GM19035 (cell line): Measurements from ENCODE around the gene TBXAS1.

Experiments
- ATAC-seq: cut with Tn5 transposase; IDR thresholded peaks from one replicate; pipeline ENCODE4 v1.9.1; 2021; ENCODE audit not compliant: unreplicated experiment

Gene TBXAS1

GRCh38 chr7:139974179-139974811 is 145.2 kb downstream of the TBXAS1 start:
- ATAC-seq: no peak

DNA sequence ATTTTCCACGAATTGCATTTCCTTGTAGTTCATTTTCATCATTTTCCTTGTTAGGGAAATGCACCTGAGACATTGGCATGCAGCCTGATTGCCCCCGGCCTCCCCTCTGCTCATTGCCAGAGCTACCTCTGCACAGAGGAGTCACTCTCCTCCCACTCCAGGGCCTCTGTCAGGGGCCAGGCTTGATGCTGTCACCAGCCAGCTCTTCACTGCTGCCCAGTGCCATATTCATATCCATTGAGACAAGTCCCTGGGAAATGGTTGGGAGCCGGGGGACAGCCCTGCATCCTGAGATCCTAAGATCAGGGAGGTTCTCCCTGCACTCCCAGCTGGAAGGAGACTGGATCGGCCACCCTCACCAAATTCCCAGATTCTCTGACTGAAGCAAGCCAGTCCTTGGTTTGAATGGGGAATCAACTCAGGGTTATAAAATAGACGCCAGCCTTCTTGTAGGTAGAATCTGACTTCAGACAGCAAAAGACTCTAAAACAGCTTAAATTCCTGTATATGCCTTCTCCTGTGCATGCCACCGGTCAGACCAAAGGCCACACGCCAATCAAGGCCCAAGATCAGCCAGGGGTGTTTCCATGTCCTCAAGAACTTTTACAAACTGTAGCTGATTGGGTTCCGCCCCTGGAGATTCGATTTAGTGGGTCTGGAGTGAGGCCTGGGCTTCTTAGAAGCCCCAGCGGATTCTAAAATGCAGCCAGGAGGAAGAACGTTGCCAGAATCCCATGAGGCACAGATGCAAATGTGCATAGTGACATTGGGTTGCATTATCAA is 147.2 kb downstream of the TBXAS1 start:
- ATAC-seq: no peak

DNA sequence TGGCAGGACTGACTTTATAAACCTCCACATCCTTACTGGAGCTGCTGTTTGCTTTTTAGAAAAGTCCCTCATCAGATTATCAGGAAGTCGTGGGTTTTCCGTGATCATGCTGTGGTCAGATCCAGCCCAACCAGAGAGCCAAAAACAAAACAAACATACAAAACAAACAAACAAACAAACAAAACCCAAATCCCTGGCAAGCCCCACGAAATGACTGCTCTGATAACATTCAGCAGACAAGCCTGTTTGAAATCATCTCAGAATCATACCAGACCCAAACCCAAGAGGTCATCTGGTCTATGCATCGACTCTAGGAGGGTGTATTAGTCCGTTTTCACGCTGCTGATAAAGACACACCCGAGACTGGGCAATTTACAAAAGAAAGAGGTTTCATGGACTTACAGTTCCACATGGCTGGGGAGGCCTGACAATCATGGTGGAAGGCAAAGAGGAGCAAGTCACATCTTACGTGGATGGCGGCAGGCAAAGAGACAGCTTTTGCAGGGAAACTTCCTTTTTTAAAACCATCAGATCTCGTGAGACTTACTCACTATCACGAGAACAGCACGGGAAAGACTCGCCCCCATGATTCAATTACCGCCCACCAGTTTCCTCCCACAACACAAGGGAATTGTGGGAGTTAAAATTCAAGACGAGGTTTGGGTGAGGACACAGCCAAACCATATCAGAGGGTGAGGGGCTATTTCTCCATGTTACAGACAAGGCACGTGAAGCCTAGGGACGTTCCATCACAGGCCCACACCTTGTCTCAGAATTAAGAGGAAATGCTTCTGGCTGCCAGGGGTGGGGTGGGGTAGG is 148.0 kb downstream of the TBXAS1 start:
- ATAC-seq: no peak

DNA sequence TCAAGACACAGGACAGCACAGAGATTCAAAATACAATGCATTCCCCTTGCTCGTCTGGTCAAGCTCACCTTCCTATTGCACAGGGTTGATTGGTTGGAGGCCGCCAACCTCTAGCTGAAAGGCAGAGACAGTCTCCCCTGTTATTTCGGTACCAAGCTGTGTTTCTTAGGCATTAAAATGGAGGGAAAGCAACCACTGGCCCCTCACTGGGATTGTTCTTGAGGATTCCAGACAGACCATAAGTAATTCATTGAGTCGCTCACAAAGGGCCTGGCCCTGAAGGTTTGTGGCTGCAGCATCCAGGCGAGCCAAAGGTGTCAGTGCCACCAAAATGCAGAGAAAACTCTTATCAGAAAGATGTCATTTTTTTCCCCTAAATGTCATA is 152.4 kb downstream of the TBXAS1 start:
- no peak for ATAC-seq

- ATAC-seq: no peak
Measured at GRCh38 chr7:139982927-139983920, 154.2 kb downstream of the TBXAS1 start.

DNA sequence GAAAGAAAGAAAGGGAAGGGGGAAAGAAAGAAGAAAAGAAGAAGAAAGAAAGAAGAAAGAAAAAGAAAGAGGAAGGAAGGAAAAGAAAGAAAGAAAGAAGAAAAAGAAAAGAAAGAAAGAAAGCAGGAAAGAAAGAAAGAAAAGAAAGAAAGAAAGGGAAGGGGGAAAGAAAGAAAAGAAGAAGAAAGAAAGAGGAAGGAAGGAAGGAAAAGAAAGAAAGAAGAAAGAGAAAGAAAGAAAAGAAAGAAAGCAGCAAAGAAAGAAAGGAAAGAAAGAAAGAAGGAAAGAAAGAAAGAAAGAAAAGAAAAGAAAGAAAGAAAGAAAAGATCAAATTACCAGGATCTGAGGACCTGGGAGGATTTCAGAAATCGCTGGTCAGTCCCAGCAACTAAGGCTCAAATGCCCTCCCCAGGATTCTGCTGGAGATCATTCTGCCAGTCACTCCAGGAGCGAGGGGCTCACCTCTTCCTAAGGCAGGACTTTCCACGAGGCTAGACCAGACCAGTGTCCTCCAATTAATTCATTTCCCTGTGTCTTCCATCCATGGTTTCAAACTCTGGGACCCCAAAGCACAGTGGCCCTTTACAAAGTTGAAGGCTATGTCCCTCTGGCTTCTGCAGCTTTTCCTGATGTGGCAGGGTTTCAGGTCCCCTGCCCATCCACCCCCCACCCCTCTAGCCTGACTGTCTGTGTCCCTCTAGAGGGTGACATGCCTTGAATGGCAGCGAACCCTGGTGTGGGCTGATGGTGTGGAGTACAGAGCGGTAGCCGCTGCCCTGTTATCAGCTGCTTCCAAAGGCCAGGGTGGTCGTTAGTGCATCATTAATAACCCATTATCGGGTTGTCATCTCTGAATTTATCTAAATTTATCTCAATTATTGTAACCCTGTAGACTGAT is 155.8 kb downstream of the TBXAS1 start:
- no peak for ATAC-seq

GRCh38 chr7:139985811-139986210 is 156.7 kb downstream of the TBXAS1 start:
- no peak for ATAC-seq

DNA sequence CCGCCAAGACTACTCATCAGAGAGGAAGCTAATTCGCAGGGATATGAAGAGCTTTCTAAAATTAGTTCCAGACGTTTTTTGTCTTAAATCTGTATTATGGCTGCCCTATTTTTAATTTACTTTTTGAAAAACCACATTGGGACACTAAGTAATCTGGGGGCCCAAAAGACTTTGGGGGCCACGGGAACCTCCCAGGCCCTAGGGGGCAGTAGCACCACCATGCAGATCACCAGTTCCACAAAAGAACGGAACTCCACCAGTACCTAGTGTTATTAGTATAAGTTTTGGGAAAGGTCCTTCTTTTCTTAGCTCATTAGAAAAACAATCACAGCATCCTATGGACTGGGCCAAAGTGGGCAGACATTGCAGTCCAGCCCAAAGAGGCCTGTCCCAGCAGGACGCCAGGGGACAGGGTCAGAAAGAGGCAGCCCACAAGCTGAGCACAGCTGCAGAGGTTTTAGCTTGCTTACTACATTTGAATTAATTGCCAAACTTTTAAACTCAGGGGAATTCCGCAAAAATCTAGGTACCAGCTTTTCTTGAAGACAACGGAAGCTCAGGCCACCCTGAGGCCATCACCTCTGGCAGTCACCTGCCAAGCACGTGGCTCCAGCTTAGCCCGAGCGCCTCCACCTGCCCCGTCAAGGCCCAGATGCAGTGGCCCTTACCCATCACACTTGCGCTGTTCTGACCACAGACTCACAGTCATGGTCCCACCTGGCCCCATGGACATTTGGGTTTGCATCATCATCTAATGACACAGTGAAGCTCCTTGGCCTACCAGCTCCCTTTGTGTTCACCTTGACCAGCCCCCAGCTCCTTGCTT is 158.8 kb downstream of the TBXAS1 start:
- ATAC-seq: no peak

- no peak for ATAC-seq
Measured at GRCh38 chr7:139989366-139990141, 160.5 kb downstream of the TBXAS1 start.

DNA sequence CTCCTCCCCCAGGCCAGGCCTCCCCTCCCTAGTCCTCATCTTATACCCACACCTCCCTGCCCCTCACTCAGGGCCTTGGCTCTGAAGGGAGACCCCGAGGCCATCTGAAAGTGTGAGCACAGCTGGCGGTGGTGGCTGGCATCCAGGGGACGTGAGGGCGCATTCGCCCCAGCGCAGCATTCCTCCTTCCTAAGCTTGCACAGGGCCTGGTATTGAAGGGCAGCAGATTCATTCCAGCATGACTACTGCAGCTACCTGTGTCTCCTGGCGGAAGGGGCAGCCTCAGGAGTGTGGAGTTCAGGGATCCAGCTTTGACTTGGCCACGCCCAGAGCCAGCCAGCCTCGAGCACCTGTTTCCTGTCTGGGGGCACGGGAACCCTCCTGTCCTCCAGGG is 161.1 kb downstream of the TBXAS1 start:
- no peak for ATAC-seq

DNA sequence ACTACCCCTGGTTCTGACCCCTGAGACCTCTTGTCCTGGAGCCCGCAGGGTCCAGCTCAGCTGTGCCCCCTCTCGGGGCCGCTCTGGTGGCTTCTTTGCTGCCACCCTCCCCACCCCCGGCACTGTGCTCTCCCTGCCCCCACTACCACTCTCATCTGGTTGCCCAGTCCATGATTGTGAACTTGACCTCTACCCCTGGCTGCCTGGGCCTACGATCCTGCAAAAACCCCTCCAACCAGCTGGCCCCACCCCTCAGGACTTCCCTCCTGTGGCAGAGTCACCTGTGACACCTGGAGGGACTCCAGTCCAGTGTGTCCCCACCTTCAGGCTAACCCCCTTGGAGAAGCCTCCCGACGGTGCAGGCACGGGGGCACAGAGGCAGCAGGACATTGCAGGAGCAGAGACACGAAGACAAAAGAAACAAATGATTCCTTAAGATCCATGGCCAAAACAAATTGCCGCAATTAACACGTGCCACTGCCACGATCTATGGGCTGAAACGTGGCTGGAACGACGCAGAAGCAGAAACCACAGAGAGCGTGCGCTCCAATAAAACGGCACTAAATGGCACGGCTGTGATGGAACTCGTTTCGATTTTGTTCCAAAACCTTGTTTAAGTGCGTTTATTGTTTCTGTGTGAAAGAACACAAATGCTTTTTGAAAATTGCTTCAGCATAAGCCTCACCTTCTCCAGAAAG is 161.7 kb downstream of the TBXAS1 start:
- ATAC-seq: no peak

GRCh38 chr7:139991269-139991666 is 162.2 kb downstream of the TBXAS1 start:
- ATAC-seq: no peak

GRCh38 chr7:139991911-139992310 is 162.8 kb downstream of the TBXAS1 start:
- ATAC-seq: no peak

- no peak for ATAC-seq
Measured at GRCh38 chr7:139992353-139993044, 163.4 kb downstream of the TBXAS1 start.

GRCh38 chr7:139993169-139993568 is 164.1 kb downstream of the TBXAS1 start:
- no peak for ATAC-seq

GRCh38 chr7:139993592-139993991 is 164.5 kb downstream of the TBXAS1 start:
- no peak for ATAC-seq

DNA sequence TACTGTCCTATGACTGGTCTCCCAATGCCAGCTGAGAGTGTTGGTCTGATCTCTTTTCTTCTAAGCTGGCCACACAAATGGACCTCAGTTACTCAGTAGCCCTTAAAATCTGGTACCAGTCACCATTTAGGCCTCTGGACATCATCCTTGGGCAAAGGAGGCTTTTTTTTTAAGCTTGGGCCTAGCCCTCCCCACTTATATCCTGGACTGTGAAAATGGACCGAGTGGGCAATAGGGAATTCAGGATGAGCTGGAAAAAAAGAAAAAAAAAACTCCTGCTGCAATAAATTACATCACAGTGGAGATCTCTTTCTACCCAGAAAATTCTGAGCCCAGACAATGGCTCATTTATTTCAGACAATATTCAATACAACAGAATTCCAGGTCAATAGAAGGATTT is 165.3 kb downstream of the TBXAS1 start:
- no peak for ATAC-seq
